ENCODE measurements around the gene KIFAP3. TPM values are rescaled to one million over a fixed set of nuclear protein-coding genes. Genes with fewer than 3 reads are reported as not detected.
A peak's percentile ranks its signal among the peaks of the same experiment; 100 is the strongest.

Gene KIFAP3
- total RNA-seq, 1 donor from 2014 or later = 7.7 TPM

GRCh38 chr1:169893645-169894423, 180.7 kb downstream of the KIFAP3 start, which contains the start of gene SCYL3:
SCYL3 (minus strand) TSS chr1:169893896; CDS start chr1:169888840, 5,056 bp downstream.
- H3K9me3 ChIP-seq (ENCODE audit: low read depth) = no peaks in the 10 kb centered on the region
- Mint-ChIP-seq H3K27ac (peak within 1 kb of the TSS; percentile 100), H3K4me3 (peak within 1 kb of the TSS; percentile 90), H3K36me3 (no peaks in the 10 kb centered on the region), H3K27me3 (ENCODE audit: insufficient read depth, low read depth) (peaks cover 6% of the 10 kb centered on the region), H3K9me3 (no peaks in the 10 kb centered on the region), H3K4me1 (peaks cover 22% of the 10 kb centered on the region)
- peak within 1 kb of the TSS; percentile 98 for H3K27ac ChIP-seq
- peak within 1 kb of the TSS; percentile 97 for H3K4me3 ChIP-seq
- no peaks in the 10 kb centered on the region for H3K36me3 ChIP-seq
- H3K4me1 ChIP-seq = peaks cover 12% of the 10 kb centered on the region
- peak within 1 kb of the TSS; percentile 97 for H3K9ac ChIP-seq
- TF ChIP-seq EZH2 (IDR thresholded peaks at IDR 0.05) = peak; percentile 17
- no peak for TF ChIP-seq CTCF (IDR thresholded peaks at IDR 0.05)
- no peaks in the 10 kb centered on the region for H3F3A ChIP-seq (ENCODE audit: low read depth)
- H3K4me2 ChIP-seq = peak within 1 kb of the TSS; percentile 93
- peak within 1 kb of the TSS; percentile 90 for H2AFZ ChIP-seq (replicated peaks)
- no peaks in the 10 kb centered on the region for H3K27me3 ChIP-seq
- peaks cover 44% of the 10 kb centered on the region for H3K79me2 ChIP-seq (ENCODE audit: low read depth)
- H4K20me1 ChIP-seq (ENCODE audit: low read depth) = peaks cover 23% of the 10 kb centered on the region
- peak; percentile 97 for DNase-seq (ENCODE audit: low spot score)

GRCh38 chr1:169892927-169893644, 181.4 kb downstream of the KIFAP3 start:
- no peak for TF ChIP-seq EZH2phosphoT487 (IDR thresholded peaks at IDR 0.05)
- peak; percentile 20 for TF ChIP-seq EZH2 (IDR thresholded peaks at IDR 0.05)
- peak; percentile 3 for TF ChIP-seq CTCF (IDR thresholded peaks at IDR 0.05)
- peak overlapping the region; percentile 90 for H3K4me3 Mint-ChIP-seq
- H3K27ac Mint-ChIP-seq = peak overlapping the region; percentile 47
- peaks cover 46% of the 10 kb centered on the region for H3K79me2 ChIP-seq (ENCODE audit: low read depth)
- peak overlapping the region; percentile 93 for H3K4me2 ChIP-seq
- H3K27me3 Mint-ChIP-seq (ENCODE audit: insufficient read depth, low read depth) = peaks cover 6% of the 10 kb centered on the region
- peak overlapping the region; percentile 98 for H3K27ac ChIP-seq
- no peaks in the 10 kb centered on the region for H3F3A ChIP-seq (ENCODE audit: low read depth)
- peaks cover 2% of the 10 kb centered on the region for H3K36me3 Mint-ChIP-seq
- peaks cover 12% of the 10 kb centered on the region for H3K4me1 ChIP-seq
- peaks cover 23% of the 10 kb centered on the region for H4K20me1 ChIP-seq (ENCODE audit: low read depth)
- H3K9me3 ChIP-seq (ENCODE audit: low read depth) = no peaks in the 10 kb centered on the region
- peak overlapping the region; percentile 97 for H3K4me3 ChIP-seq
- DNase-seq (ENCODE audit: low spot score) = peak; percentile 11
- peak overlapping the region; percentile 97 for H3K9ac ChIP-seq
- no peaks in the 10 kb centered on the region for H3K9me3 Mint-ChIP-seq
- H2AFZ ChIP-seq (replicated peaks) = peak overlapping the region; percentile 90
- no peaks in the 10 kb centered on the region for H3K27me3 ChIP-seq
- peaks cover 22% of the 10 kb centered on the region for H3K4me1 Mint-ChIP-seq
- peaks cover 4% of the 10 kb centered on the region for H3K36me3 ChIP-seq

GRCh38 chr1:169892176-169892926, 182.1 kb downstream of the KIFAP3 start:
- no peak overlapping the region for H3K27ac ChIP-seq
- H3K27me3 Mint-ChIP-seq (ENCODE audit: insufficient read depth, low read depth) = peaks cover 4% of the 10 kb centered on the region

More at GRCh38 chr1:169892176-169892926, 182.1 kb downstream of the KIFAP3 start:
- peaks cover 4% of the 10 kb centered on the region for H3K36me3 ChIP-seq
- Mint-ChIP-seq H3K36me3 (peaks cover 4% of the 10 kb centered on the region), H3K4me3 (peak overlapping the region; percentile 90), H3K4me1 (peaks cover 22% of the 10 kb centered on the region), H3K27ac (no peak overlapping the region), H3K9me3 (no peaks in the 10 kb centered on the region)
- H3K9me3 ChIP-seq (ENCODE audit: low read depth) = no peaks in the 10 kb centered on the region
- no peaks in the 10 kb centered on the region for H3F3A ChIP-seq (ENCODE audit: low read depth)
- DNase-seq (ENCODE audit: low spot score) = no peak
- peak overlapping the region; percentile 93 for H3K4me2 ChIP-seq
- peaks cover 46% of the 10 kb centered on the region for H3K79me2 ChIP-seq (ENCODE audit: low read depth)
- peak overlapping the region; percentile 97 for H3K9ac ChIP-seq
- H3K4me1 ChIP-seq = peaks cover 12% of the 10 kb centered on the region
- peak overlapping the region; percentile 97 for H3K4me3 ChIP-seq
- TF ChIP-seq EZH2phosphoT487 (IDR thresholded peaks at IDR 0.05) (no peak), EZH2 (IDR thresholded peaks at IDR 0.05) (no peak), CTCF (IDR thresholded peaks at IDR 0.05) (no peak)
- peaks cover 23% of the 10 kb centered on the region for H4K20me1 ChIP-seq (ENCODE audit: low read depth)
- H2AFZ ChIP-seq (replicated peaks) = peak overlapping the region; percentile 90
- no peaks in the 10 kb centered on the region for H3K27me3 ChIP-seq

Measured in neural progenitor cell (in vitro differentiated cells).